GM10266 (cell line): ENCODE data around the gene MAP3K6.

Experiments used
- DNase-seq: peaks from one replicate; pipeline ENCODE4 v3.0.0; 2012; ENCODE audit errors: extremely low spot score
- CTCF ChIP-seq: IDR thresholded peaks from 2 replicates; pipeline ENCODE4 v1.5.1; 2012; ENCODE audit warnings: mild to moderate bottlenecking, low read depth; ENCODE audit not compliant: control insufficient read depth, insufficient read depth; ENCODE audit errors: missing control alignments

The MAP3K6 gene

DNA sequence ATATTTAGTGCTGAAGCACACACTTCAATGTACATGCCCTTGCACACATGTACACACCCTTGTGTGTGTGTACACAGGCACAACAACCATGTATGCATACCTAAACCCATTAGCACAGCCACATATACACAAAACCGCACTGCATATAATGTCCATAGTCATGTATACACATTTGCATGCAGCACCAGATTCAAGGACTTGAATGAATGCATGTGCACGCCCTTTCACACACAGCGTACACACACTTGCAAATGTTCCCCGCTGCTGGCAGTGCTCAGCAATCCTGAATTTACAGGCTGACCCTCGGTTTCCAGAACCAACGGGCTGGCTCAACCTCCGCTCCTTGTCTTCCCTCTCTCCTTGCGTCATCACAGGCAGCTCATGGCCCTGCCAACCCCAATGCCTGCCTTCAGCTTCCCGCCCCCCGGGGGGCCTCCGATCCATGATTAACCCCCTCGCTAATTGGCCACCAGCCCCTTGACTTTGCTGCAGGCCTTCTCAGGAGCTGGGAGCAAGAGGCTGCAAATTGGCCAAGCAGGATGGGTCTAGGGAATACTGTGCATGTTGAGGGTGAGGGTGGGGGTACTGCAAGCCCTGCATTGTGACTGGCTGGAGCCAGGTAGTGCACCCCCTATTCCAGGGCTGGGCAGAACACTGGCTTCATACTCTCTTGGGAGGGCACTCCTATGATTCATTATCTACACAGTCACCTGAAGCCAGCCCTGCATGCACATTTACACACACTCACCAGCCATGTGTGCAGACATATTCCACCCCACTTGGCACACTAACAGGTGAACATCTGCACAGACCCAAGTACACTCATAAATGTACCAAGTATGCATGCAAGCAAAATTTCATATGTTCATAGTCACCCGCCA lies 33.6 kb upstream of the MAP3K6 start:
- TF ChIP-seq CTCF, result no peak
- DNase-seq, result no peak

DNA sequence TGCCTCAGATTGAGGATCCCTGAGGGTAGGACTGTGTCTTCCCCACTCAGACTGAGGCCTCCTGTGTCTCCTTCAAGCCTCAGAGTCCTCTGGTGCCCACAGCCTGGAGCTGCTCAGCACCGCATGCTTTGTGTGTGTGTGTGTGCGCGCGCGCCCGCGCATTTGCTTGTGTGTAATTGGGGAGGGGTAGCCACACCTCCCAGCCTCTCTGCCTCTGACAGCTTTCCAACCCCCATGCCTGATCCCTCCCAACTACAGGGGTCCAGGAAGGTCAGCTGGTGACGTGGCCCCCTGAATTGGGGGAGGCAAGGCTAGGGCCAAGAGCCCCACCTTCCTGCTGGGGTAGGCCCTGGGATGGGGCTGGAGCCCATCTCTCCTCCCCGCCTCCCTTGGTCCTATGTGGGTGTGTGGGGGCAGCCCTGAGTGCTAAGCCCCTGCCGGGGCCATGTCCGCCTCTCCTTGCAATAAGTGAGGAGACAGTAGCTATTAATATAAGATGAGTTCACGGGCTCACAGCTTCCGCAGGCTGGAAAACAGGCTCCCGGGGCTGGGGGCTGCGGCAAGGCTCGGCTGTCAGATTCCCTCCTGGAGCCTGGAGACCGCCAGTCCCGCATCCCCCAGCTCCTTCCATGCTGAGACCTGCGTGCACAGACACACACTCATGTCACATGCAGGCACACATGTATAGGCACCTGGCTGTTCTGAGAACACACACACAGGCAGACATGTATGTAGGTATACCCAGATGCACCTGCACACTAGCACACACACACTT lies 32.7 kb upstream of the MAP3K6 start:
- TF ChIP-seq CTCF, result no peak
- no peak for DNase-seq

DNA sequence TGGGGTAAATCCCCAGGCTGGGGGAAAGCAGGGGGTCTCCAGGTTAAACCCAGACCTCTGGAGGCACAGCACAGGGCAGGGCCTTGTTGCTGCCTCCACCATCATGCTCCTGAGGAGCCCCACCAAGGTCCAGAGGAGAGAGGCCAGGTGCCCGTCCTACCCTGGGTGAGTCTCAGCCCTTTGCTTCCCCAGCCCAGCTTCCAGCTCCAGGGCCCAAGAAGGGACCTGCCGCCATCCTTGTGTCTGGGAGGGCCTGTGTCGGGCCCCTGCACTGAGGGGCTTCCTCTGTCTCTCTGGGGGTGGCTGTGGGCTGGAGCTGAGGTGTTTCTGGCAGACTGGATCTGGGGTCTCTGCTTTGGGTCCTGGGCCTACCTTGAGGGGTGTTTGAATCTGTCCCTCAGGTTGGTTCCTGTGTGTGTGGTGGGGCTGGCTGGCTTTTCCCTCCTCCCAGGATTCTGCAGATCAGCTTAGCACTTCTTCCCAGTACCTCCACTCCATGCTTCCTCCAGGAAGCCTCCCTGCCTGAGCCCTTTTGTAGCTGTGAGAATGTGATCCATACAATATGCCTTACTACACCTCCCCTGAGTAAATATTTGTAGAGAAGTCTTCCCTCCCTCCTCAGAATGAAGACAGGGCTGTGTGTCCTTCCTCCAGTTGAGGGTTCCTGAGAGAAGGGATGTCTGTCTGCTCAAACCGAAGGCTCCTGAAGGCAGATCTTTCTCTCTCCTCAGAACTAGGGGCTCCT lies 31.8 kb upstream of the MAP3K6 start:
- no peak for DNase-seq
- TF ChIP-seq CTCF, result no peak

DNA sequence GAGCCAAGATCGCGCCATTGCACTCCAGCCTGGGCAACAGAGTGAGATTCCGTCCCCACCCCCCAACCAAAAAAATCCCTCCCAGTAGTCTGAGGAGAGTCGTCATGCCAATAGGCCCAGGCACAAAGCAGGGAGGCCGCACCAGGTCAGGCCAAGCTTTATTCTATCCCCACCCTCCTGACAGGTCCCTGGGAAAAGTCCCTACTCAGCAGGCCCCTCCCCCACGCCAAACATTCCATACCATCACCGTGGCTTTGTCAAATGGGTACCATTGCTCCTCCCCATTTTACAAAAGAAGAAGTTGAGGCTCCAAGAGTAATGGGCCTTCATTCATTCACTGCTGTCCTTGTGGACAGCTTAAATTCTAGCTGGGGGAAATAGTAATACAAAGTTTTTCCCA lies 31.0 kb upstream of the MAP3K6 start:
- TF ChIP-seq CTCF, result no peak

GRCh38 chr1:27397110-27397509 lies 30.3 kb upstream of the MAP3K6 start:
- TF ChIP-seq CTCF, result no peak
- DNase-seq, result no peak

More for the DNA sequence above, 31.0 kb upstream of the MAP3K6 start:
- DNase-seq, result no peak

DNA sequence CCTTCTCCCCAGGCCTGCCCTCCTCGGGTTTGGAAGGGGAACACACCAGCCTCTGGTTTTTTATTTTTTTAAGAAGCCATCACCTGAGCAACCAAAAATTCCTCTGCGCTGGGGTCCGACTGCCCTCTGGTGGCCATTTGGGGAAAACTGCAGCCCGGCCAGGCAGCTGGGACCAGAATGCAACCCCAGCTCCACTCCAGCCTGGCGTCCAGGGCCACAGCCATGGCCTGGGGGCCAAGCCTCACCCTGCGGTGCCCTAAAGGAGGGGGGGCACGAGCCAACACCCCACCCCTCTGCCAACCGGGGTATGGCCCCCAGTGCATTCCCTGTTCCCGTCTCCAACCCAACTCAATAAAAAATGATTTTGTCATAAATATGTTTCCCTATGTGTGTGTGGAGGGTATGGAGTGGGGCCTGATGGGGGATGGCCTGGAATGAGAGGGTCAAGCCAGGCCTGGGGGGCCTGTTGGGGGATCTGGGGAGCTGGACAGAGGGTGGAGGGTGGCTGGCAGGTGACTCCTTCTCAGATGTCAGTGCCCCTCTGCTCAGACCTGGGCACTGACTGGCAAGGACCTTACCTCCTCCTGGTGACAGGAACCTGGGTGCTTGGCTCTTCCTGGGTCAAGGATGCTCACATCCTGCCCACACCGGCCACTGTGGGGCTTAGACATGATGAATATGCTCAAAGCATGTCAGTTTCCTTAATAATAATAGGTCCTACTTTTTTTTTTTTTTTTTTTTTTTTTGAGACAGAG lies 28.9 kb upstream of the MAP3K6 start:
- peak; percentile 94 for TF ChIP-seq CTCF

More for the DNA sequence above, 28.9 kb upstream of the MAP3K6 start:
- peak; percentile 86 for DNase-seq
